ENCODE data around the gene KCNMA1.

DNA sequence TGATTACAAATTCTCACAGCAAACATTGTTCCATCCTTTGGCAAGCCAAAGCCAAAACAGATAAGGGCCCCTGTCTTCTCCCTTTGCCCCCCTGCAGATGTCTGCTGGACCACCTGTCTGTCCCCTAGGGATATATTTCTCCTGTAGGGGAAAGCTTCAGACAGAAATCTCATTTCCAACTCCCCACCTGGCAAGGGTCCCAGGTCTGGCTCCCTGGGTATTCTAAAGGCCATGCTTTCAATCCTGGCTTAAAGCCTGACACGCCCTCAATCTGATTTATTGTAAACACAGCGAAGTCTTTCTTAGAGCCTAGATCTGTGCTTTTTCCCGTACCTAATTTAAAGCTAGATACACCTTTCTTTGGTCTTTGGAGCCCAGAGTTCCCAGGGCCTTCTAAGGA is 66.1 kb downstream of the KCNMA1 start:
- TF ChIP-seq ZNF274 (IDR thresholded peaks at IDR 0.05; ENCODE audit: low read depth, low read length) (no peak), YY1 (IDR thresholded peaks at IDR 0.05; ENCODE audit: insufficient read depth, insufficient read length) (no peak), SUZ12 (IDR thresholded peaks at IDR 0.05; ENCODE audit: extremely low read depth, insufficient read depth, insufficient read length) (no peak)

All from NT2/D1 (cell line).